Neural cell (in vitro differentiated cells): ENCODE measurements around the gene TXNL4B. TPM values are rescaled to one million over a fixed set of nuclear protein-coding genes. Genes with fewer than 3 reads are reported as not detected.

Source experiments
- H2AFZ ChIP-seq: fragments of 200-600, 300-800 bp; sonication (generic), shearing (Covaris generic); 2 replicates; pipeline ENCODE4 v1.6.0; 2014; ENCODE audit warnings: low read depth, mild to moderate bottlenecking, antibody characterized with exemption, low read length, moderate library complexity
- H3F3A ChIP-seq: fragments of 200-600 bp; shearing (Covaris generic); 2 replicates; pipeline ENCODE4 v1.6.1; 2016; ENCODE audit warnings: mild to moderate bottlenecking, moderate library complexity, mixed read lengths, antibody characterized with exemption, low read length; ENCODE audit not compliant: insufficient read depth, poor library complexity, severe bottlenecking
- H3K27ac ChIP-seq: fragments of 200-600, 300-800 bp; sonication (generic), shearing (Covaris generic); 2 replicates; pipeline ENCODE4 v1.5.1; 2014; ENCODE audit warnings: mild to moderate bottlenecking, low read length, moderate library complexity
- H3K27me3 ChIP-seq: fragments of 300-800, 200-600 bp; sonication (generic), shearing (Covaris generic); 2 replicates; pipeline ENCODE4 v1.6.0; 2014; ENCODE audit warnings: mild to moderate bottlenecking, low read depth, low read length, moderate library complexity; ENCODE audit not compliant: insufficient read depth
- H3K36me3 ChIP-seq: fragments of 300-800, 200-600 bp; sonication (generic), shearing (Covaris generic); 2 replicates; pipeline ENCODE4 v1.5.1; 2014; ENCODE audit warnings: mild to moderate bottlenecking, antibody characterized with exemption, low read length, moderate library complexity; ENCODE audit not compliant: insufficient read depth
- H3K4me2 ChIP-seq: fragments of 300-800, 200-600 bp; sonication (generic), shearing (Covaris generic); 2 replicates; pipeline ENCODE4 v1.6.0; 2014; ENCODE audit warnings: mild to moderate bottlenecking, low read length
- H3K4me3 ChIP-seq: fragments of 300-800, 200-600 bp; sonication (generic), shearing (Covaris generic); 2 replicates; pipeline ENCODE4 v1.5.1; 2014; ENCODE audit warnings: mild to moderate bottlenecking, low read length, moderate library complexity
- H3K79me2 ChIP-seq: fragments of 200-600 bp; shearing (Covaris generic); replicated peaks from 2 replicates; pipeline ENCODE4 v1.6.0; 2014; ENCODE audit warnings: mild to moderate bottlenecking, low read length, moderate library complexity; ENCODE audit not compliant: insufficient read depth
- H3K9ac ChIP-seq: fragments of 300-800, 200-600 bp; sonication (generic), shearing (Covaris generic); 2 replicates; pipeline ENCODE4 v1.6.1; 2016; ENCODE audit warnings: mild to moderate bottlenecking, low read length, mixed read lengths
- H3K9me2 ChIP-seq: fragments of 200-600 bp; shearing (Covaris generic); 2 replicates; pipeline ENCODE4 v1.6.1; 2016; ENCODE audit warnings: mild to moderate bottlenecking, low read length, mixed read lengths; ENCODE audit not compliant: insufficient read depth
- H3K9me3 ChIP-seq: fragments of 200-600, 300-800 bp; sonication (generic), shearing (Covaris generic); 2 replicates; pipeline ENCODE4 v1.6.1; 2016; ENCODE audit warnings: mild to moderate bottlenecking, mixed run types, low read length, moderate library complexity, mixed read lengths
- H4K20me1 ChIP-seq: fragments of 200-600 bp; shearing (Covaris generic); 2 replicates; pipeline ENCODE4 v1.6.1; 2016; ENCODE audit warnings: mild to moderate bottlenecking, mixed run types; ENCODE audit not compliant: insufficient read depth
- EP300 ChIP-seq: fragments of 450-650 bp; conservative IDR thresholded peaks from 2 replicates; pipeline ENCODE4 v1.6.1; 2014; ENCODE audit warnings: antibody characterized with exemption, mild to moderate bottlenecking, moderate library complexity; ENCODE audit not compliant: poor library complexity, severe bottlenecking
- EZH2 ChIP-seq: fragments of 200-600, 300-800 bp; shearing (Covaris generic), sonication (generic); IDR thresholded peaks from 2 replicates; pipeline ENCODE4 v1.6.1; 2014; ENCODE audit warnings: antibody characterized with exemption, low read length, borderline replicate concordance, mild to moderate bottlenecking; ENCODE audit not compliant: insufficient read depth, poor library complexity, severe bottlenecking
- MXI1 ChIP-seq: fragments of 450-650 bp; conservative IDR thresholded peaks from 2 replicates; pipeline ENCODE4 v1.6.1; 2014; ENCODE audit warnings: antibody characterized with exemption, mild to moderate bottlenecking; ENCODE audit not compliant: poor library complexity, severe bottlenecking
- POLR2AphosphoS5 ChIP-seq: IDR thresholded peaks from 2 replicates; pipeline ENCODE4 v1.6.1; 2012
- RAD21 ChIP-seq: fragments of 450-650 bp; conservative IDR thresholded peaks from 2 replicates; pipeline ENCODE4 v1.6.1; 2014; ENCODE audit warnings: antibody characterized with exemption, mild to moderate bottlenecking, moderate library complexity
- SMC3 ChIP-seq: fragments of 450-650 bp; conservative IDR thresholded peaks from 2 replicates; pipeline ENCODE4 v1.6.1; 2014; ENCODE audit warnings: antibody characterized with exemption, mild to moderate bottlenecking, moderate library complexity; ENCODE audit not compliant: poor library complexity
- TAF1 ChIP-seq: IDR thresholded peaks from 2 replicates; pipeline ENCODE4 v1.6.1; 2012; ENCODE audit warnings: low read depth
- polyA plus RNA-seq: library from polyadenylated mRNA; depleted of rRNA; stranded (reverse); fragments of >200 nt; gene quantifications from 2 replicates; pipeline ENCODE4 v1.2.3, GENCODE V29; 2014
- TF ChIP-seq, protein P1 (sequence below): IDR thresholded peaks from 2 replicates; pipeline ENCODE4 v1.6.1; 2012; ENCODE audit warnings: borderline replicate concordance
- TF ChIP-seq, protein P2 (sequence below): fragments of 450-650 bp; IDR thresholded peaks from 2 replicates; pipeline ENCODE4 v1.5.1; 2014; ENCODE audit warnings: antibody characterized with exemption, mild to moderate bottlenecking, moderate library complexity; ENCODE audit not compliant: poor library complexity, severe bottlenecking

TXNL4B gene
- polyA plus RNA-seq, 1 donor from 2014 or later, result 26.2 TPM

DNA sequence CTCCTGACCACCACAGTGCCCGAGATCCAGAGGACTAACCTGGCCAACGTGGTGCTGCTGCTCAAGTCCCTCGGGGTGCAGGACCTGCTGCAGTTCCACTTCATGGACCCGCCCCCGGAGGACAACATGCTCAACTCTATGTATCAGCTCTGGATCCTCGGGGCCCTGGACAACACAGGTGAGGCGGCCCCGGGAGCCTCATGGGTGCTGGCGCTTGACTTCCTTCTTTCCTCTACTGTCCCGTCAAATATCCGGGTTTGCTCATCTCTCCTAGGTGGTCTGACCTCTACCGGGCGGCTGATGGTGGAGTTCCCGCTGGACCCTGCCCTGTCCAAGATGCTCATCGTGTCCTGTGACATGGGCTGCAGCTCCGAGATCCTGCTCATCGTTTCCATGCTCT is 14.0 kb upstream of the TXNL4B start:
- no peaks in the 10 kb centered on the region for H3F3A ChIP-seq
- no peak overlapping the region for H3K27ac ChIP-seq
- H3K4me3 ChIP-seq, result no peak overlapping the region
- no peak overlapping the region for H2AFZ ChIP-seq
- H3K4me2 ChIP-seq, result no peak overlapping the region
- no peak overlapping the region for H3K9ac ChIP-seq
- no peaks in the 10 kb centered on the region for H3K79me2 ChIP-seq
- no peaks in the 10 kb centered on the region for H3K27me3 ChIP-seq
- no peaks in the 10 kb centered on the region for H3K9me2 ChIP-seq
- no peaks in the 10 kb centered on the region for H4K20me1 ChIP-seq
- H3K9me3 ChIP-seq, result no peaks in the 10 kb centered on the region
- TF ChIP-seq EP300, result no peak
- TF ChIP-seq, protein P1, sequence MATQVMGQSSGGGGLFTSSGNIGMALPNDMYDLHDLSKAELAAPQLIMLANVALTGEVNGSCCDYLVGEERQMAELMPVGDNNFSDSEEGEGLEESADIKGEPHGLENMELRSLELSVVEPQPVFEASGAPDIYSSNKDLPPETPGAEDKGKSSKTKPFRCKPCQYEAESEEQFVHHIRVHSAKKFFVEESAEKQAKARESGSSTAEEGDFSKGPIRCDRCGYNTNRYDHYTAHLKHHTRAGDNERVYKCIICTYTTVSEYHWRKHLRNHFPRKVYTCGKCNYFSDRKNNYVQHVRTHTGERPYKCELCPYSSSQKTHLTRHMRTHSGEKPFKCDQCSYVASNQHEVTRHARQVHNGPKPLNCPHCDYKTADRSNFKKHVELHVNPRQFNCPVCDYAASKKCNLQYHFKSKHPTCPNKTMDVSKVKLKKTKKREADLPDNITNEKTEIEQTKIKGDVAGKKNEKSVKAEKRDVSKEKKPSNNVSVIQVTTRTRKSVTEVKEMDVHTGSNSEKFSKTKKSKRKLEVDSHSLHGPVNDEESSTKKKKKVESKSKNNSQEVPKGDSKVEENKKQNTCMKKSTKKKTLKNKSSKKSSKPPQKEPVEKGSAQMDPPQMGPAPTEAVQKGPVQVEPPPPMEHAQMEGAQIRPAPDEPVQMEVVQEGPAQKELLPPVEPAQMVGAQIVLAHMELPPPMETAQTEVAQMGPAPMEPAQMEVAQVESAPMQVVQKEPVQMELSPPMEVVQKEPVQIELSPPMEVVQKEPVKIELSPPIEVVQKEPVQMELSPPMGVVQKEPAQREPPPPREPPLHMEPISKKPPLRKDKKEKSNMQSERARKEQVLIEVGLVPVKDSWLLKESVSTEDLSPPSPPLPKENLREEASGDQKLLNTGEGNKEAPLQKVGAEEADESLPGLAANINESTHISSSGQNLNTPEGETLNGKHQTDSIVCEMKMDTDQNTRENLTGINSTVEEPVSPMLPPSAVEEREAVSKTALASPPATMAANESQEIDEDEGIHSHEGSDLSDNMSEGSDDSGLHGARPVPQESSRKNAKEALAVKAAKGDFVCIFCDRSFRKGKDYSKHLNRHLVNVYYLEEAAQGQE, result no peak
- no peak for TF ChIP-seq EZH2
- no peak for TF ChIP-seq POLR2AphosphoS5
- TF ChIP-seq MXI1, result no peak
- TF ChIP-seq TAF1, result no peak
- TF ChIP-seq, protein P2, sequence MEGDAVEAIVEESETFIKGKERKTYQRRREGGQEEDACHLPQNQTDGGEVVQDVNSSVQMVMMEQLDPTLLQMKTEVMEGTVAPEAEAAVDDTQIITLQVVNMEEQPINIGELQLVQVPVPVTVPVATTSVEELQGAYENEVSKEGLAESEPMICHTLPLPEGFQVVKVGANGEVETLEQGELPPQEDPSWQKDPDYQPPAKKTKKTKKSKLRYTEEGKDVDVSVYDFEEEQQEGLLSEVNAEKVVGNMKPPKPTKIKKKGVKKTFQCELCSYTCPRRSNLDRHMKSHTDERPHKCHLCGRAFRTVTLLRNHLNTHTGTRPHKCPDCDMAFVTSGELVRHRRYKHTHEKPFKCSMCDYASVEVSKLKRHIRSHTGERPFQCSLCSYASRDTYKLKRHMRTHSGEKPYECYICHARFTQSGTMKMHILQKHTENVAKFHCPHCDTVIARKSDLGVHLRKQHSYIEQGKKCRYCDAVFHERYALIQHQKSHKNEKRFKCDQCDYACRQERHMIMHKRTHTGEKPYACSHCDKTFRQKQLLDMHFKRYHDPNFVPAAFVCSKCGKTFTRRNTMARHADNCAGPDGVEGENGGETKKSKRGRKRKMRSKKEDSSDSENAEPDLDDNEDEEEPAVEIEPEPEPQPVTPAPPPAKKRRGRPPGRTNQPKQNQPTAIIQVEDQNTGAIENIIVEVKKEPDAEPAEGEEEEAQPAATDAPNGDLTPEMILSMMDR, result no peak
- TF ChIP-seq RAD21, result no peak
- TF ChIP-seq SMC3, result no peak
- peaks cover 7% of the 10 kb centered on the region for H3K36me3 ChIP-seq

DNA sequence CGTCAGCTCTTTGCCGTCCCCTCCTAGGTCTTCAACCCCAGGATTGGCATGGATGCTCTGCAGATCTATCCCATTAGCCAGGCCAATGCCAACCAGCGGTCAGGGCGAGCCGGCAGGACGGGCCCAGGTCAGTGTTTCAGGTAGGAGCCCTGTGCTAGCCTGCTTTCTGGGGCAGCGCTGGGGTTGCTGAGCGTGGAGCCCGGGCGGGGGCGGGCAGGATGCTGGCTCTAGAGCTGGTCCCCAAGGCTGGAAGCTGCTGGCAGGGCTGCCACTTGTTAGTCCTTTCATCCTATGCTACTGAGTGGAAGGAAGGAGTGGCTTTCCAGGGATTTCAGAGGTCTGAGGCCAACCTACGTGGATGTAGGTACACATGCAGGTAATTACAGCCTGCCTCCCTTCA is 12.6 kb upstream of the TXNL4B start:
- Histone ChIP-seq H3K9me2 (no peaks in the 10 kb centered on the region), H3K4me2 (no peak overlapping the region), H3K4me3 (no peak overlapping the region), H4K20me1 (no peaks in the 10 kb centered on the region), H3K27ac (no peak overlapping the region), H2AFZ (no peak overlapping the region), H3K9ac (no peak overlapping the region), H3K9me3 (no peaks in the 10 kb centered on the region), H3K27me3 (no peaks in the 10 kb centered on the region), H3K79me2 (no peaks in the 10 kb centered on the region), H3K36me3 (peaks cover 14% of the 10 kb centered on the region), H3F3A (no peaks in the 10 kb centered on the region)
- TF ChIP-seq RAD21 (no peak), POLR2AphosphoS5 (no peak), EZH2 (no peak), SMC3 (no peak), TAF1 (no peak), EP300 (no peak), MXI1 (no peak)
- TF ChIP-seq, protein P1, result no peak
- TF ChIP-seq, protein P2, result no peak
